Left ventricle myocardium superior (tissue), 1 donor: ENCODE results near the gene SPEM2. TPM values are rescaled to one million over a fixed set of nuclear protein-coding genes. Genes with fewer than 3 reads are reported as not detected.

ENCODE experiments used
- ATAC-seq: fragments of 200-7000 bp; cut with Tn5 transposase; one replicate; pipeline ENCODE4 v1.9.1; 2020; ENCODE audit warnings: mild to moderate bottlenecking, moderate library complexity
- DNase-seq: peaks from one replicate; pipeline ENCODE4 v3.0.0-alpha.2; 2020
- intact Hi-C: fragments of 100-400 bp; cut with micrococcal nuclease; formaldehyde crosslinking; loops from one replicate; pipeline ENCODE4 v1.11.0; 2022
- total RNA-seq: library from RNA; stranded (reverse); fragmentation: NEBNext Ultra II Directional; extraction: Animal tissue kit (Norgen Biotek cat#: 25700); gene quantifications from one replicate; pipeline ENCODE4 v1.2.1, GENCODE V29; 2021
- donor health status: DM: no; HTN: yes; CAD: no; lungs with severe emphysema.

The SPEM2 gene
- total RNA-seq, 1 donor from 2014 or later = not detected

- DNase-seq (peak; percentile 80), ATAC-seq (peak; percentile 21)
- intact Hi-C loops = no loop called here
Measured at GRCh38 chr17:7403043-7403726, 22.2 kb upstream of the SPEM2 start.

GRCh38 chr17:7403727-7403976, 21.8 kb upstream of the SPEM2 start:
- DNase-seq = no peak
- ATAC-seq = peak; percentile 61
- intact Hi-C loops = no loop called here

GRCh38 chr17:7403977-7404736, 21.3 kb upstream of the SPEM2 start, which contains the start of gene TMEM256:
TMEM256 (minus strand) TSS chr17:7404097; CDS start chr17:7404084, 13 bp downstream.
- intact Hi-C loops = no loop called here
- peak; percentile 94 for ATAC-seq
- DNase-seq = peak; percentile 98

GRCh38 chr17:7404737-7405349, 20.6 kb upstream of the SPEM2 start:
- intact Hi-C loops = no loop called here
- ATAC-seq (peak; percentile 57), DNase-seq (peak; percentile 85)

GRCh38 chr17:7405350-7406234, 19.8 kb upstream of the SPEM2 start:
- intact Hi-C loops = no loop called here
- ATAC-seq (no peak), DNase-seq (peak; percentile 48)

- ATAC-seq = no peak
- intact Hi-C loops = no loop called here
Measured at GRCh38 chr17:7406235-7406825, 19.1 kb upstream of the SPEM2 start.

GRCh38 chr17:7407082-7407481, 18.3 kb upstream of the SPEM2 start:
- ATAC-seq = no peak
- intact Hi-C loops = no loop called here
- DNase-seq = no peak

More at GRCh38 chr17:7406235-7406825, 19.1 kb upstream of the SPEM2 start:
- DNase-seq = no peak

- intact Hi-C loops = no loop called here
- no peak for DNase-seq
Measured at GRCh38 chr17:7407485-7408251, 17.7 kb upstream of the SPEM2 start, which contains the start of gene NLGN2. NLGN2 (plus strand) TSS chr17:7407845; CDS start chr17:7408256, 411 bp downstream.

GRCh38 chr17:7408252-7408727, 17.1 kb upstream of the SPEM2 start:
- ATAC-seq = no peak
- DNase-seq = no peak
- intact Hi-C loops = no loop called here

More at GRCh38 chr17:7407485-7408251, 17.7 kb upstream of the SPEM2 start, which contains the start of gene NLGN2:
- no peak for ATAC-seq

- intact Hi-C loops = no loop called here
- DNase-seq = no peak
- ATAC-seq = no peak
Measured at GRCh38 chr17:7408863-7409262, 16.6 kb upstream of the SPEM2 start.

- DNase-seq (no peak), ATAC-seq (no peak)
- intact Hi-C loops = no loop called here
Measured at GRCh38 chr17:7409716-7410115, 15.7 kb upstream of the SPEM2 start.

- no peak for ATAC-seq
- no peak for DNase-seq
- intact Hi-C loops = no loop called here
Measured at GRCh38 chr17:7410634-7411426, 14.6 kb upstream of the SPEM2 start.

- intact Hi-C loops = no loop called here
- no peak for ATAC-seq
- no peak for DNase-seq
Measured at GRCh38 chr17:7411427-7411750, 14.0 kb upstream of the SPEM2 start.

- intact Hi-C loops = no loop called here
- DNase-seq = no peak
- no peak for ATAC-seq
Measured at GRCh38 chr17:7413346-7413985, 11.9 kb upstream of the SPEM2 start.

GRCh38 chr17:7414837-7415236, 10.6 kb upstream of the SPEM2 start:
- DNase-seq = no peak
- intact Hi-C loops = no loop called here
- ATAC-seq = no peak

- no peak for DNase-seq
- intact Hi-C loops = no loop called here
- ATAC-seq = no peak
Measured at GRCh38 chr17:7415784-7416183, 9.6 kb upstream of the SPEM2 start.

GRCh38 chr17:7416323-7416722, 9.1 kb upstream of the SPEM2 start:
- no peak for DNase-seq
- intact Hi-C loops = no loop called here
- ATAC-seq = no peak
